GM12864 (cell line): ENCODE measurements around the gene DBH.

Source experiments
- DNase-seq: peaks from one replicate; pipeline ENCODE4 v3.0.0-alpha.2; 2011; ENCODE audit warnings: low read depth
- H3K4me3 ChIP-seq: 2 replicates; pipeline ENCODE4 v1.5.1; 2011; ENCODE audit warnings: mild to moderate bottlenecking, low read depth, low read length, control low read depth
- TF ChIP-seq, protein P1 (sequence below): IDR thresholded peaks from 2 replicates; pipeline ENCODE4 v1.5.1; 2011; ENCODE audit warnings: low read depth, mild to moderate bottlenecking, moderate library complexity, low read length, control low read depth, inconsistent platforms; ENCODE audit errors: missing control alignments

DBH gene

DNA sequence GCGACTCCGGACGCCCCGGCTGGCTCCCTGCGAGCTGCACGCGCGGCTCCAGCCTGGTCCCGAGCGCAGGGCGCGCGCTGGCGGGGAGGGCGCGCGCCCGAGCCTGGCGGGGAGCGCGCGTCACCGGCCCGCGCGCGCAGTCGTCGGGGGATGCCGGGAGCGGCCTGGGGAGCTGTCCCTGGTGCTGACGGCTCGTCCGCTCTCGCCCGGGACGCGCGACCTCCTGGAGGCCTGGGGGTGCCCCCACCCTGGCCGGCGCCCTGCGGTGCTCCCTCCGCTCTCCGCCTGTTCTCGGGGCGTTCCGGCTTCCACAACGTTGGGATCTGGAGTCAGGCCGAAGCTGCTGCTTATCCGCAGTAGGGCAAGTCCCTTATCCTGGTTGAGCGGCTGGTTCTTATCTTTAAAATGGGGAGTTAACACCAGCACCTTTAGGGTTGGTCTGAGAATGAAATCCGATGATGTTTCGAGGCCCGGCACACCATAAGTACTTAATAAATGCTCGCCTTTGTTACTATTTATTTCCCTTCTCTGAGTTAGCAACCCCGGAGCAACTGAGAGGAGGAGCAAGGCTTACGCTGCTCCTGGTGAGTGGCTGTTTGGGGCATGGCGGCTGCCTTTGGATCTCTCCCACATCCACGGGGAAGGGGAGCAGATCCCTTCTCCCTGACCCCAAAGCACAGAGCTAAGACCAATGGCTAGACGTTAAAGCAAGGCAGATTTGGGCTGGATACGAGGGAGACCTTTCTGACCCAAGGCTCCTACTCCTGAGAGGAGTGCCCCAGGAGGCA lies 26.7 kb upstream of the DBH start, which contains the start of gene FAM163B:
Gene FAM163B (minus strand): TSS at position 79 of the 788 bp plus-strand sequence. CDS start 29,166 bp downstream, outside the sequence.
- TF ChIP-seq, protein P1, sequence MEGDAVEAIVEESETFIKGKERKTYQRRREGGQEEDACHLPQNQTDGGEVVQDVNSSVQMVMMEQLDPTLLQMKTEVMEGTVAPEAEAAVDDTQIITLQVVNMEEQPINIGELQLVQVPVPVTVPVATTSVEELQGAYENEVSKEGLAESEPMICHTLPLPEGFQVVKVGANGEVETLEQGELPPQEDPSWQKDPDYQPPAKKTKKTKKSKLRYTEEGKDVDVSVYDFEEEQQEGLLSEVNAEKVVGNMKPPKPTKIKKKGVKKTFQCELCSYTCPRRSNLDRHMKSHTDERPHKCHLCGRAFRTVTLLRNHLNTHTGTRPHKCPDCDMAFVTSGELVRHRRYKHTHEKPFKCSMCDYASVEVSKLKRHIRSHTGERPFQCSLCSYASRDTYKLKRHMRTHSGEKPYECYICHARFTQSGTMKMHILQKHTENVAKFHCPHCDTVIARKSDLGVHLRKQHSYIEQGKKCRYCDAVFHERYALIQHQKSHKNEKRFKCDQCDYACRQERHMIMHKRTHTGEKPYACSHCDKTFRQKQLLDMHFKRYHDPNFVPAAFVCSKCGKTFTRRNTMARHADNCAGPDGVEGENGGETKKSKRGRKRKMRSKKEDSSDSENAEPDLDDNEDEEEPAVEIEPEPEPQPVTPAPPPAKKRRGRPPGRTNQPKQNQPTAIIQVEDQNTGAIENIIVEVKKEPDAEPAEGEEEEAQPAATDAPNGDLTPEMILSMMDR, result no peak
- DNase-seq, result no peak
- H3K4me3 ChIP-seq, result no peak within 1 kb of the TSS

DNA sequence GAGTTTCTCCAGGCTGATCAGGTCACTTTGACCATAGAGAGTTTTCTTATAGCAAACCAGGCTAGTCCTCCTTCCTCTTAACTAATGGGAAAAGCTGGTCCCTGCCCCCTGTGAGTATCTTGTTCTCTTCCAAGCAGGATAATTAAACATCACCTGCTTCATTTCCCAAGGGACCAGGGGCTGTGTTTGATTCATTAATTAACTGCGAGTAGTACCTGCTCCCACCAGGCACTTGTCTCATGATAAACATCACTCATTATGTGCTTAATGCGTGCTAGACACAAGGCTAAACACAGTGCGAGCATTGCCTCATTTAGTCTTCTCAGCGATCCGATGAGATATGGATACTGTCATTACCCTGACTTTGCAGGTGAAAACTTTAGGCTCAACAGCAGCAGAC lies 25.3 kb upstream of the DBH start:
- H3K4me3 ChIP-seq, result no peak overlapping the region
- no peak for DNase-seq
- TF ChIP-seq, protein P1, result no peak

GRCh38 chr9:133612051-133612450 lies 24.1 kb upstream of the DBH start:
- TF ChIP-seq, protein P1, result no peak
- no peak overlapping the region for H3K4me3 ChIP-seq
- no peak for DNase-seq

DNA sequence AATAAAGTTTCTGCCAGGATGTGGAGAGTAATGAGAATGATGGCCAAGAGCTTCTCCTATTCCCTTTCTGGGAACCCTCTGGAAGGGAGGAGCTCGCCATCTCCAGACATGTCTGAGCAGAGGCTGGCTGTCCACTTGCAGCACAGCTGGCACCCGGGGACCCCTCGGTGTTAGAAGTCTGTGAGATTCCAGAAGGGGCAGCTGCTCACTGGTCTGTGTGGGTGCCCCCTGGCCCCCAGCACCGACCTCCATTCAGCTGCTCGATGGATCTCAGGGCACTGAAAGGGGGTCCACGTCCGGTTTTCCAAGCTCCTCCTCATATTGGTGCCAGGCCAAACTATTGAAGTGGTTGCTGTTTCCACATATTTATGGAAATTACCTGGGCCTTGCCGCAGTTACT lies 23.3 kb upstream of the DBH start:
- TF ChIP-seq, protein P1, result no peak
- no peak overlapping the region for H3K4me3 ChIP-seq
- DNase-seq, result no peak

GRCh38 chr9:133613432-133613831 lies 22.7 kb upstream of the DBH start:
- TF ChIP-seq, protein P1, result no peak
- H3K4me3 ChIP-seq, result no peak overlapping the region
- no peak for DNase-seq

- DNase-seq, result no peak
- TF ChIP-seq, protein P1, result no peak
- no peak overlapping the region for H3K4me3 ChIP-seq
Observed at GRCh38 chr9:133614056-133614455, 22.1 kb upstream of the DBH start.

GRCh38 chr9:133614678-133615077 lies 21.5 kb upstream of the DBH start:
- H3K4me3 ChIP-seq, result no peak overlapping the region
- DNase-seq, result no peak
- TF ChIP-seq, protein P1, result no peak
